HG03558 (cell line): ENCODE measurements around the gene THSD4.

Experiments
- ATAC-seq: cut with Tn5 transposase; IDR thresholded peaks from one replicate; pipeline ENCODE4 v1.9.1; 2021; ENCODE audit warnings: moderate number of reproducible peaks; ENCODE audit not compliant: unreplicated experiment; ENCODE audit errors: extremely low read depth

THSD4 gene

DNA sequence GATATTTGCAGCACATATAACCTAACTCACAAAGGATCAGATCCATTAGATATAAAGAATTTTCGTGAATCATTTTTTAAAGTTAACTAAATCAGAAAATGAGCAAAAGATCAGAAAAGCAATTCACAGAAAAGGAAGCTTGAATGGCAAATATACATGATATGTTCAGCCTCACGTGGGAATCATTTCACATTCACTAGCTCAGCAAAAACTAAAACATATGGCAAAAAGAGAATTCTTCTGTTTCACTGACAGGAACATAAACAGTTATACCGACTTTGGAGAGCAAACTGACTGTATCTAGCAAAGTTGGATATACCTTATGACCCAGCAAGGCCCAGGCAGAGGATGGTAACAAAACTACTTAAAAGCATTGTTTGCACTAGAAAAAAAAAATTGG, 661.0 kb downstream of the THSD4 start:
- no peak for ATAC-seq

DNA sequence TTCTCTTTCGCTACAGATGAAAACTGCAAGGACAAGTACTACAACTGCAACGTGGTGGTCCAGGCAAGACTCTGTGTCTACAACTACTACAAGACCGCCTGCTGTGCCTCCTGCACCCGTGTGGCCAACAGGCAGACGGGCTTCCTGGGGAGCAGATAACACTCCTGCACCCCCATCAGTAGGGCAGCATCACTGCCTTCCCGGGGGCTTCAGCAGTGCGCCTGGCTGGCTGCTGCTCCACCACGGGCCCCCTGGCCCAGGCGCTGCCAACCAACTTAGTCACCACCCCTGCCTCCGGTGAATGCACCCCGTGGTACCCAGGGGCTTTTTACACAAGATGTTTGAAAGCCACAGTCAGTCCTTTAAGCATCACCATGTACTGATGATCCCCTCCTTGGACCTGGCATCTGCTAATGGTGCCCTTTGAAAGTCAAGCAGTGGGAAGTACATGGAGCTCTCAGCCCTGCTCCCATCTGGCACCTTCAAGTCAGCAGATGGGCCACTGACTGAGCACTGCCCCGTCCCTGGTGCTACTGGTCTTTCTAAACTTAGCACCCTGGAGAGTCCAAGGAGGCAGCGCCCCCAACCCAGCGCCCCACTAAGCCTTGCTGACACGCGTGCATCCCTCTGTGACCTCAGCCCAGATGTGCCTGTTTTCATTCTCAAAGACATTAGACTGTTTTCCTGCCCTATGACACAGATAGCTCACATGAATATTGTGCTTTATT, 662.1 kb downstream of the THSD4 start:
- ATAC-seq, result no peak

DNA sequence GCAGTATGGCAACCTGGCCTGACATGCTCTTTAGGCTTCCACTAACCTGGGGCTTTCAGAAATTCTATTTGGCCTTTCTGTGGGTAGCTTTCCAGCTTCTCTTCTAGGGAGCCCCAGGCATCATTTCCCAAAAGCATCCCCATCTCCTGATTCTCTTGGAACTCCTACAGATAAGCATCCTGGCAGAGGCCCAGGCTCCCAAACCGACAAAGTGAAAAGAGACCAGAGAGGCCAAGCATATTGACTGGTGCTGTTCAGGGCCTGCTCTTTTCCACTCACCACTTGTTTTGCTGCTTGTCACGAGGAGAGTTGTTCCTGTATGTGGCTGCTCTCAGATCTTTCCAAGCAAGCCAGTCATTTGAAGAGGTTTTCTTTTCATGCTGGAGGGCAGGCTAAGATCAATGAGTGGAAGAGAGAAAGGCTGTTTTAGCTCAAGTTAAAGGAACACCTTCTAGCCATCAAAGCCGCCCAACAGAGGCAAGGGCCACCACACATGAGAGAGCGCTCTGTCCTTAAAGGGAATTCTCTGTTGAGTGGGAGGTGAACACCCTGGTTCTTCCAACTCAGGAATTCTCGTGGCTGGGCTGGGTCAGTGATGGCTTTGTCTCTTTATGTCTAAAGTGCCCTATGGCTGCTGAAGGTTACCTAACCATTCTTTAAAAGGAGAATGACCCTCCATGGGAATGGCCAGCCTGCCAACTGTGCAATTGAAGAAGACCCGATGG, 664.0 kb downstream of the THSD4 start:
- no peak for ATAC-seq

DNA sequence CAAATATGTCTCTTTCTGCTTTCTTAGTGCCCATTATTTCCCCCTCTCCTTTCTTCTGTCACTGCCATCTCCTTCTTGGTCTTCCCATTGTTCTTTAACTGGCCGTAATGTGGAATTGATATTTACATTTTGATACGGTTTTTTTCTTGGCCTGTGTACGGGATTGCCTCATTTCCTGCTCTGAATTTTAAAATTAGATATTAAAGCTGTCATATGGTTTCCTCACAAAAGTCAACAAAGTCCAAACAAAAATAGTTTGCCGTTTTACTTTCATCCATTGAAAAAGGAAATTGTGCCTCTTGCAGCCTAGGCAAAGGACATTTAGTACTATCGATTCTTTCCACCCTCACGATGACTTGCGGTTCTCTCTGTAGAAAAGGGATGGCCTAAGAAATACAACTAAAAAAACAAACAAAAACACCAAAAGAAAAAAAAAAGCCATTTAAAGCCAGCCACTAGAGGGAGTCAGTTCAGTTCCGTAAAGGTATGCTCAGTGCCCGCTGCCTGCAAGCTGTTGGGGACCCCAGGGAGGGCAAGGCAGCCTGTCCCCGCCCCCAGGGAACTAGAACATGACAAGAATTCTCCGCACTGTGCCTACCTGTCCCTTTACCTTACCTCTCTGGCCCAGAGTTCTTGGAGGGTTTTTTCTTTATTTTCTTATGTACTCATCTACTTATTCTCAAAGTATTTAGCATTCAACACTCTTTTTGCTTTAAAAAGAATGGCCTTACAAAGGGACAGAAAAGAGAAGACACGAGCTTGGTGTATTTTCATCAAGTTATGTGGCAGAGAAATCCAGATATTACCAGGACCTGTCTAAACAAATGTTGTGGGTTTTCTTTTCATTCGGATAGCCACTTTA, 665.1 kb downstream of the THSD4 start:
- ATAC-seq, result no peak

DNA sequence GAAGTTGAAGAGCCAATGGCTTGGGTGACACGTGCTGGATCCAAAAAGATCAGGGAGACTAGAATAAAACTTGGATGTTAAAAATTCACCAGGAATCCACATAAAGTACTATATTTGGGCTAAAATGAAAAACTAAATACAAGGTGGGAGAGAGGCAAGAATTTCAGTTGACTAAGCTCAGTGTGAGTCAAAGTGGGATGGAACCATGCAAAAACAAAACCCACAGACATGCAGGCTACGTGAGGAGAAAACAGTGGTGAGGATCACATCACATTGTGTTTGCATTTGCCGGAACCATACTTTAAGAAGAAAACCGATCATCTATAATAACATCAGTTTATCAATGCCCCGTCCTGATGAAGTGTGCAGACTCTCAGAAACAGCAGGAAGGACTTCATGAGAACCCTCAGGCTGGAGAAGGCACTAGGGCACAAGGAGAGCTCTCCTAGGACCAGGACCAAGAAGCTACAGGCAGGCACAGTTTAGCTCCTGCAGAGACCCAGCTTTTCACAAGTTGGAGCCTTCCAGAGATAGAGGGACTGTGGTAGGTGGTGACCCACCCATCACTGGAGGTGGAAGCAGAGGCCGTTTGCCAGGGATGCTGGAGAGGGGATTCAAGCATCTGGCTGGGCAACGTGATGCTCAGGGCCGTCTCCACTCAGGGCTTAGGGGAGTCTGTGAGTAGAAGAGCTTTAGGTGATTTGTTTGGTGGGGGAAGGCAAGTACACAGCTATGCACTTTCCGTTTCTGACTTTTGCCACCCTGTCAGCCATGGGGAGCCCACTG, 666.1 kb downstream of the THSD4 start:
- ATAC-seq, result no peak

DNA sequence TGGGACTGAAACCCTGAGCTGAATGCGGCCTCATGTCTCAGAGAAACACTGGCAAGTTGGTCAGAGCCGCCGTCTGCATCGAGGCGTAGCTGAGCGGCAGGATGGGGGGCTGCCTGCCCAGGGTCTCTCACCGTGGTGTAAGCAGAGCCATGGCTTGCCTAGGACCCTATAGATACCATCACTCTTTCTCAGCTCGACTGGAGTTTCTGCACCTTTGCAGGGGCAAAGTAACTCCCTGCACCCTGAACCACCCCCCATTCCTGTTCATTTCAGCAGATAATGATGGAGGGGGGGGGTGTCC, 666.6 kb downstream of the THSD4 start:
- ATAC-seq, result no peak

DNA sequence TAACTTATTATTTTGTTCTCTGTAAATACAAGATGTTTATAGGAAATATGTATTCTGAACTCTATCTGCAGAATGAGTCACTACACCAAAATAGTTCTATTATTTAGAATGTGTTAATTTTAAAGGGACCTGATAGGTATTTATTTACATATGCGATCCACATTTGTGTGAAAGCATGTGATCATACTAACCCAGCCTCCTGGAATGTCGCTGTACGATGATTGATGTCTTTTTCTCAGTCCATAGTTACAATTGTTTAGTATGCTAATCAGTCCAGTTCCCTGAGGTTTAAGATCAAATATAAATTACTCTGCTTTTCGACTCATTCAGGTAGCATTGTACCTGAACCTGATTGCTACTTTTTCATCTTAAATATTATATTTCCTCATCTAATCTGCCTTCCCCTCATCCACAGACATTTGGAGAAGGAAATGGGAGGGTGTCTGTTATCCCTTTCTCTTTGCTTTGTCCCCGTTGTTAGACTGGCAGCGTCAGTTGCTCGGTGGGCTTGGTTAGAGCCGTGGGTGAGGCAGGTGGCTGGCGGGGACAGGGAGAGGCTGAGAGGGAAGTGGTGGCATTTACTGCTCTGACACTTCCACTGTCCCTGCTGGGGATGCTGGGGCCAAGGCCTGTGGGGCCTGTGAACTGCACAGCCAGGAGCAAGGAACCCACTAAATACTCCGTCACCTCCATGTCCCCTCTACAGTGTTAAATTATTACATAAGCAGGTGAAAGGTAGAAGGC, 667.3 kb downstream of the THSD4 start:
- no peak for ATAC-seq

DNA sequence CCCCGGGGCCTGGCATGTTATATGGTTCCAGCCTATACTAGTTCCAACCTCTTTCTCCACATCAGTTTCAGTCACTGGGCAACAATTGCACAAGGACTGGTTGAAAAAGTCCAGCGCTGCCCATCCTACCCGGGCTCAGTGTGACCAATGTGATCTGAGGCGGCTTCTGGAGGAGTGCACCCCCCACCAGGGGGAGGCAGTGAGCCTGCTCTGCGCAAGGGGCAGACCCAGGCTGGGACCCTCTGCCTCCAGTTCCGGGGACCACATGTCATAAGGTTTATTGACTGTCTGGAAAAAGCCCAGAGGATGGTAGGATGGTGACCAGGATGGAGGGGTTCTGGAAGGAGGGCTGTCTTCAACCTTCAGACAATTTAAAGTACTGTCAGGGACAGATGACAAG, 669.4 kb downstream of the THSD4 start:
- no peak for ATAC-seq

DNA sequence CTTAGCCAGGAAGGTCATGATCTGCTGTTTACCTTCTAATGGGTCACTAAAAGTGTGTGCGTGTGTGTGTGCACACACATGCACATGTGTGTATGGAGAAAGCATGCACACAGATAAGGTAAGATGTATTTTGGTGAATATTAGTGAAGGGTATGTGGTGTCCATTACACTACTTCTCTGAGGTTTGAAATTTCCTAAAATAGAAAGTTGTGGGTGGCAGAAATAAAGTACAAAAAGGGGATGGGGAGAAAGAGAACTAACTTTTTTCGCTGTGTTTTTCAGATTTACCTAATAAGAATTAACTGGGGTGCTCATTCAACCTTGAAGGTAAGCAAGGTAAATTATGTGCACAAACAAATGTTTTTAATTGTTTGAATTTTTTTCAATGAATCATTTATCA, 670.7 kb downstream of the THSD4 start:
- ATAC-seq, result no peak

DNA sequence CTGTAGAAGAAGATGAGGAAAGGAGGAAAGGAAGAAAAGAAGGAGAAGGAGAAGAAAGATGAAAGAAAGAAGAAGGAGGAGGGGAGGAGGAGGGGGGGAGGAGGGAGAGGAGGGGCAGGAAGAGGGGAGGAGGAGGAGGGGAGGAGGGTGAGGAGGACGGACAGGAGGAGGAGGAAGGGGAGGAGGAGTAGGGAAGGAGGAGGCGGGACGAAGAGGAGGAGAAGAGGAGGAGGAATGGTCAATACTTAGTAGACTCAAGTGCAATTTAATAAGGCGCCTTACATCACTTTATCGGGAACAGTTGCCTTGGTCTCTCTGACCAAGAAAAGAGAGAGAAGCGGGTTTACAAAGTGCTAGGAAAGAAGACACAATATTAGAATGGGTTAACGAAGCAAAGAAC, 671.4 kb downstream of the THSD4 start:
- no peak for ATAC-seq

DNA sequence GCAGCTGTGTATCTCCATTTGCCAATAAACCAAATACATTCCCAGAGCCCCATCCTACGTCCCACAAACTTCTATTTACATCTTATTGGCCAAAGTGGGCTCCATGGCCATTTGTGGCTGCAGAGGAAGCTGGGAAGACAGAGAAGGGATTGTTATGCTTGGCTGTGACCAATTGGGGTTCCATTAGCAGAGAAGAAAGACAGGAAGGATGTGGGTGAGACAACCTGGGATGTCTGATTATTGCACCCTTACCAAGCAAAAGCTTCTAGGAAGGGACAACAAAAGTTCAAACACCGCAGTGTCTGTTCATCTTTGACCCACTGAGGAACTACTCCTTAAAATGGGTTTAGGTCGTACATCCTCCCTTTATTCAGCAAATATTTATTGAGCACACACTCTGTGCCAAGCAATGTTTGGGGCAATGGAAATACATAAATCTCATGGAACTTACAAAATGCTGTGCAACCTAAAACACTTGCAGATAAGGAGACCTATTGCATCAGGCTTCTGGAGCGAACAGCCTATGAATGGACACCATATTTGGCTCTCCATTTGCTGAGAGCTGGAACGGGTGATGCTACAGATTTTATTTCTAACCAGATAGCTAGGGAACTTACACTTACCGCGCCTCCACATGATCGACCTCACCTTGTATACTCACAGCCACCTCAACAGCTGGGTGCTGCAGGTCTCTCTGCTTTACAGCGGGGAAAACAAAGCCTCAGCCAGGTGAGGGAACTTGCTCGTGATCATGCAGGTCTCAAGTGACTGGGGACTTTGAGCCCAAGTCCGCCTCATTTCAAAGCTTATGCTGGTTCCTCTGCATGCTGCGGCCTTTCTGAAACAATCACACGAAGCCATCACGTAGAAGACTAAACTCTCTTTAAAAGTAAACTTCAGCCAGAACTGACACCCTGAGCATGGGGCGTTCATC, 673.6 kb downstream of the THSD4 start:
- no peak for ATAC-seq

DNA sequence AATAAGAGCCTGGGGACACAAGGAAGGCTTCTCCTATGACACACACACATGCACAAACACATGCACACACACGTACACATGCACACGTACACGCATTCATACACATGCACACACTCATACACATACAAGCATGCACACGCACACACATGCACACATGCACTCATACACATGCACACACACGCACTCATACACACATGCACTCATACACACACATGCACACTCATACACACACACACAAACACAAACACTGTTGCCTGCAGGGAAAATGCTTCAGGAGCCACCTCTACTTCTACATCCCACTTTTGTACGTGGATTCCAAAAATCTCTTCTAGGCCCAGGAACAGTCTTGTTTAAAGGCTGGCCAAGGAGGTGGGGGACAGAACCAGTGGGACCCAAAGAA, 674.3 kb downstream of the THSD4 start:
- ATAC-seq, result no peak

DNA sequence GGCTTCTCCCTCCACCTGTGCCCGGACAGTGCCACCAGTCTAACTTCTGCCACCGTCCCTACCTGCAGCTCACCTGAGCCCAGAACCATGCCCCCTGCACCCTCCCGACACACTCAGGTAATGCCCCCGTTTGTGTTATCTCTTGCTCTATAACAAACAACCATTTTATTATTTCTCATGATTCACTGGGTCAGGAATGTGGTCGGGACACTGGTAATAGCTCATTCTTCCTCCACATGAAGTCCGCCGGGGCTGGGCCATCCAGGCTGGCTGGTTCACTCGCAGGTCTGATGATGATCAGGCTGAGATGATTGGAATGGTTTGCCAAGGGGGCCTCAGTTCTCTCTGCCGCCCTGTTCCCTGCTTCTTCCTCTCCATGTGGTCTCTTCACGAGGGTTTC, 674.8 kb downstream of the THSD4 start:
- no peak for ATAC-seq

DNA sequence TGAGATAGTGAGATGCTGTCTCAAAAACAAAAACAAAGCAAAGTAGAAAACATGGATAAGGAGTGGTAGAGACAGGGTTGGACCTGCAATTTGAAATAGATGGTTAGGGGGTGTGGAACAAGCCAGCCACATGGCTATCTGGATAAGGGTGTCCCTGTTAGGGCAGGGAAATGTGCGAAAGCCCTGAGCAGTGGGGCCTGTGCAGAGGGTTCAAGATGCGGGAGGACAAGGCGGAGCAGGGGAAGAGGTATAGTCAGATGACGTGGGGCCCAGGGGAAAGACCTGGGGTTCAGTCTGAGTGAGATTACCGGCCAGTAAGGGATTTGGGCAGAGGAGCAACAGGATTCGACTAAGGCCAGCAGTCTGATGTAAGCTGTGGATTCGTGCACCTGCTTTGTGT, 676.7 kb downstream of the THSD4 start:
- no peak for ATAC-seq

DNA sequence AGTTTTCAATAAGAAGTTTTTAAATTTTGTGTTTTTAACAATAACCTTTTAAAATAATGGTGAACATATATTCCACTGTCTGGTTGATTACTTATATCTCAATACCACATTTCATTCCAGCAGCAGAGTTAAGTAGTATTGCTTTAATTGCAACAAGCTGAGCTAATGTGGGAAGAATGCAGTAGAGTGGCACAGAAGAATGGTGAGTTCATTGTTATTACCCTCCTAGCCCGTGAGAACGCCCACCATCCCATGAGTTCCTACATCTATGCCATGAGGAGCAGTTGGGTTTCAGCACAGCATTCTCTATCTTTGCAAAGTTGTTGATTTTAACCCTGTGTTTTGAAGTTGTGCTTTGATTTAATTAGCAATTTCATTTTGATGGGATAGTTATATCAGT, 677.2 kb downstream of the THSD4 start:
- no peak for ATAC-seq

DNA sequence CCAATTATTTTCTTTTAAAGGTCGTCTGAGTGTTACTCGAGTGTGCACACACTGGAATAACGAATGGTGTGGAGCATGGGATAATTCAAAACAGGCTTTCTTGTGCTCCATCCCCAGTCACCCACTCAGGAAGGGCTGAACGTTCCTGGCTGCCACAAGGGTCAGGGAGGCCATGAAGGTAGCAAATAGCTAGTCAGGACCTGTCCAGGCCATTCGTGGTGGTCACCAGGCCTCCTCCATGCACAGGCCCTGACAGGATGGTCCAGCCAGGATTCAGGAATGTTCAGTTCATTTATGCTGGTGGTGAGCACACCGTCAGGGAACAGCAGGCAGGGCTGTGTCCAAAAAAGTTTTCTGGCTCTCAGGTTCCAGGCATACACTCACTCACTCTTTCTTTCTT, 683.4 kb downstream of the THSD4 start:
- no peak for ATAC-seq

DNA sequence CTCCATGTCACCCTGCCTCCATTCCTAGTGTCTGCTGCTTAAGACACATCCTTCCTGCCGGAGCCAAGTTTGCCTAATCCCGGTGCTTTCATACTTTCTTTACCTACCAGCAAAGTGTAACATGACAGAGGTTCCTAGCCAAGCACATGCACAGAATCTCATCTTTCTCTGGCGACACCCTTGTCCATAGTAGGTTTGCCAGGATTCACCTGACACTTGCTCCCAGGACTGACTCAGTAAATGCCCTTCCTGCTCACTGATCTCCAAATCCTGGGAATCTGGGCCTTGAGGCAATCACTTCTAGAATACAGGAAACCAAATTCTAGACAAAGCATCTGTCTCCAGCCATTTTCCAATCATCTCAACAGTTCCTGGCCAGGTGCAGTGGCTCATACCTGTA, 684.9 kb downstream of the THSD4 start:
- ATAC-seq, result no peak

DNA sequence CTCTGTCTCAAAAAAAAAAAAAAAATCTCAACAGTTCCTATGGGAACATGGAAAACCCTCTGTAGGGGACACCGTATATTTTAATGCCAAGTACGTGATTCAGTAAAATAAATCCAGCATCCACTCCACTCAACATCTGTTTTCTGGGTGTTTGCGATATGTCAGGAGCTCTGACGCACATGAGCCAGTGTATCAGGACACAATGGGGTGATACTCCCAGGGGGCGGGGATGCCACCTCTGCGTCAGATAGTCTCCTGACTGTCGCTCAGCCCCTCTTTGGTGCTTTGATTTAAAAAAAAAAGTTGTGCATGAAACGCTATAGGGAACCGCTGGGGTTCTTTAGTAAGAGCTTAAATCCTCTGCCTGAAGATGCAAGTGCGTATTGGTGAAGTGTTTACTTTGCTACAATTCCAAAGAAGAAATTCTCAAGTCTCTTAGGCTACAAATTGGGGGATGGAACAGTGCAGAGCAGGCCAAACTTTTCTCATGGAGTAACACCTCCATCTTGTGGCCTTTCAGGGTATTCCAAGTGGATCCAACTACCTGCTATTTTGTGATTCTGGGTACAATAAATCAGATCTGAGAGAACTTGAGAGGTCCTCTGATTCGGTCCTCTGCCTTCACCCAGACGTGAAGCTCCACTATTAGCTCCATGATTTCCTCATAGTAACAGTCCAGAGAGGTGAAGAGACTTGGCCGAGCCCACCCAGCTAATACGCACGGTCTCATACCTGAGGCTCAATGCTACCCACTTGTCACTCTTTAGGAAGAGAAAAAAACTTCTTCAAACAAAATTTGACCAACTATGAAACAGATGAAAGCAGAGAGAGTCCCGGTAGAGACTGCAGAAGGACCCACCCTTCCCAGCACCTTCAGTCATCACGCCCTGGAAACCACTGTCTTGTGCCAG, 685.8 kb downstream of the THSD4 start:
- ATAC-seq, result no peak
